Measurements from ENCODE around the gene TSC22D1. TPM values are rescaled to one million over a fixed set of nuclear protein-coding genes. Genes with fewer than 3 reads are reported as not detected.

TSC22D1 gene
- total RNA-seq, 1 experiment from 2014 or later = 37.2 TPM

- Histone ChIP-seq H3K36me3 (ENCODE audit: insufficient read depth, low read length, poor library complexity, severe bottlenecking) (no peaks in the 10 kb centered on the region), H3K4me3 (ENCODE audit: low read depth, low read length, poor library complexity, severe bottlenecking) (no peak overlapping the region), H3K9me3 (ENCODE audit: low read depth, low read length, poor library complexity, severe bottlenecking) (no peaks in the 10 kb centered on the region), H3K27me3 (replicated peaks; ENCODE audit: insufficient read depth, low read depth, low read length, poor library complexity) (no peaks in the 10 kb centered on the region), H3K4me1 (ENCODE audit: insufficient read depth, low read length, poor library complexity, severe bottlenecking) (no peaks in the 10 kb centered on the region), H3K27ac (ENCODE audit: low read depth, low read length, poor library complexity, severe bottlenecking) (no peak overlapping the region)
- no TSS peak for BruUV-seq (replicated peaks)
- POLR2A ChIA-PET (ENCODE audit: low non-redundant PET) = no interaction called here
- TF ChIP-seq, protein P1, sequence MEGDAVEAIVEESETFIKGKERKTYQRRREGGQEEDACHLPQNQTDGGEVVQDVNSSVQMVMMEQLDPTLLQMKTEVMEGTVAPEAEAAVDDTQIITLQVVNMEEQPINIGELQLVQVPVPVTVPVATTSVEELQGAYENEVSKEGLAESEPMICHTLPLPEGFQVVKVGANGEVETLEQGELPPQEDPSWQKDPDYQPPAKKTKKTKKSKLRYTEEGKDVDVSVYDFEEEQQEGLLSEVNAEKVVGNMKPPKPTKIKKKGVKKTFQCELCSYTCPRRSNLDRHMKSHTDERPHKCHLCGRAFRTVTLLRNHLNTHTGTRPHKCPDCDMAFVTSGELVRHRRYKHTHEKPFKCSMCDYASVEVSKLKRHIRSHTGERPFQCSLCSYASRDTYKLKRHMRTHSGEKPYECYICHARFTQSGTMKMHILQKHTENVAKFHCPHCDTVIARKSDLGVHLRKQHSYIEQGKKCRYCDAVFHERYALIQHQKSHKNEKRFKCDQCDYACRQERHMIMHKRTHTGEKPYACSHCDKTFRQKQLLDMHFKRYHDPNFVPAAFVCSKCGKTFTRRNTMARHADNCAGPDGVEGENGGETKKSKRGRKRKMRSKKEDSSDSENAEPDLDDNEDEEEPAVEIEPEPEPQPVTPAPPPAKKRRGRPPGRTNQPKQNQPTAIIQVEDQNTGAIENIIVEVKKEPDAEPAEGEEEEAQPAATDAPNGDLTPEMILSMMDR (conservative IDR thresholded peaks at IDR 0.05; ENCODE audit: low read depth, low read length) = no peak
- TF ChIP-seq EZH2 (IDR thresholded peaks at IDR 0.05; ENCODE audit: borderline replicate concordance, low read depth, low read length, poor library complexity, severe bottlenecking) = no peak
- intact Hi-C loops (cut with micrococcal nuclease; ENCODE audit: unreplicated experiment) = no loop called here
- DNase-seq (ENCODE audit: low spot score) = no peak
- CTCF ChIA-PET = no interaction called here
These were observed 26.7 kb downstream of the TSC22D1 start for GRCh38 chr13:44549476-44549875.

DNA sequence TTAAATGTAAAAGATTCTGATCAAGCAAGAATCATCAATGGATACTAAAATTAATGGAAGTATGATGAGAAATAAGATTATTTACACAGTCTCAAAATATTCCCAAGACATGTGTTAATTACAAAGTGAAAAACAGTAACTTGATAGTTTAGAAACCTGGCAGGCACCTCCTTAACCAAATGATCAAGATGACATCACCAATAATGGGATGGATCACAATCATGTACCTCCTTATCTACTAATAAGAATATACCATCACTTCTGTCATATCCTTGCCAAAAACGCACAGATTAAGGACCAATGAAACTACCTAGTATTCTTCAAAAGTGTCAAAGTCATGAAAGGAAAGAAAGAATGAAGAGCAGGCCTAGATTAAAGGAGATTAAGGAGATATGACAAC, 30.0 kb downstream of the TSC22D1 start:
- Histone ChIP-seq H3K27ac (ENCODE audit: low read depth, low read length, poor library complexity, severe bottlenecking) (no peak overlapping the region), H3K27me3 (replicated peaks; ENCODE audit: insufficient read depth, low read depth, low read length, poor library complexity) (no peaks in the 10 kb centered on the region), H3K9me3 (ENCODE audit: low read depth, low read length, poor library complexity, severe bottlenecking) (no peaks in the 10 kb centered on the region), H3K36me3 (ENCODE audit: insufficient read depth, low read length, poor library complexity, severe bottlenecking) (no peaks in the 10 kb centered on the region), H3K4me3 (ENCODE audit: low read depth, low read length, poor library complexity, severe bottlenecking) (no peak overlapping the region), H3K4me1 (ENCODE audit: insufficient read depth, low read length, poor library complexity, severe bottlenecking) (no peaks in the 10 kb centered on the region)
- POLR2A ChIA-PET (ENCODE audit: low non-redundant PET) = no interaction called here
- CTCF ChIA-PET = no interaction called here
- intact Hi-C loops (cut with micrococcal nuclease; ENCODE audit: unreplicated experiment) = no loop called here
- no TSS peak for BruUV-seq (replicated peaks)
- TF ChIP-seq, protein P1 (conservative IDR thresholded peaks at IDR 0.05; ENCODE audit: low read depth, low read length) = no peak
- no peak for TF ChIP-seq EZH2 (IDR thresholded peaks at IDR 0.05; ENCODE audit: borderline replicate concordance, low read depth, low read length, poor library complexity, severe bottlenecking)
- DNase-seq (ENCODE audit: low spot score) = no peak

GRCh38 chr13:44543369-44543768, 32.8 kb downstream of the TSC22D1 start:
- CTCF ChIA-PET = interaction anchor here (0.6 kb wide), 1 partner anchor 12 kb away, joined by 6 read pairs; no protein-coding TSS in a partner anchor

More at GRCh38 chr13:44543369-44543768, 32.8 kb downstream of the TSC22D1 start:
- H3K9me3 ChIP-seq (ENCODE audit: low read depth, low read length, poor library complexity, severe bottlenecking) = no peaks in the 10 kb centered on the region
- DNase-seq (ENCODE audit: low spot score) = no peak
- BruUV-seq (replicated peaks) = no TSS peak
- no peak overlapping the region for H3K4me3 ChIP-seq (ENCODE audit: low read depth, low read length, poor library complexity, severe bottlenecking)
- H3K36me3 ChIP-seq (ENCODE audit: insufficient read depth, low read length, poor library complexity, severe bottlenecking) = no peaks in the 10 kb centered on the region
- H3K27me3 ChIP-seq (replicated peaks; ENCODE audit: insufficient read depth, low read depth, low read length, poor library complexity) = no peaks in the 10 kb centered on the region
- H3K4me1 ChIP-seq (ENCODE audit: insufficient read depth, low read length, poor library complexity, severe bottlenecking) = no peaks in the 10 kb centered on the region
- POLR2A ChIA-PET (ENCODE audit: low non-redundant PET) = no interaction called here
- intact Hi-C loops (cut with micrococcal nuclease; ENCODE audit: unreplicated experiment) = no loop called here
- no peak overlapping the region for H3K27ac ChIP-seq (ENCODE audit: low read depth, low read length, poor library complexity, severe bottlenecking)
- TF ChIP-seq, protein P1 (conservative IDR thresholded peaks at IDR 0.05; ENCODE audit: low read depth, low read length) = no peak
- TF ChIP-seq EZH2 (IDR thresholded peaks at IDR 0.05; ENCODE audit: borderline replicate concordance, low read depth, low read length, poor library complexity, severe bottlenecking) = no peak

All from A673 (cell line).